ENCODE data around the gene SPX.
A peak's percentile ranks its signal among the peaks of the same experiment; 100 is the strongest.

The SPX gene

GRCh38 chr12:21518451-21518850, 7.6 kb upstream of the SPX start:
- TF ChIP-seq, protein P1, sequence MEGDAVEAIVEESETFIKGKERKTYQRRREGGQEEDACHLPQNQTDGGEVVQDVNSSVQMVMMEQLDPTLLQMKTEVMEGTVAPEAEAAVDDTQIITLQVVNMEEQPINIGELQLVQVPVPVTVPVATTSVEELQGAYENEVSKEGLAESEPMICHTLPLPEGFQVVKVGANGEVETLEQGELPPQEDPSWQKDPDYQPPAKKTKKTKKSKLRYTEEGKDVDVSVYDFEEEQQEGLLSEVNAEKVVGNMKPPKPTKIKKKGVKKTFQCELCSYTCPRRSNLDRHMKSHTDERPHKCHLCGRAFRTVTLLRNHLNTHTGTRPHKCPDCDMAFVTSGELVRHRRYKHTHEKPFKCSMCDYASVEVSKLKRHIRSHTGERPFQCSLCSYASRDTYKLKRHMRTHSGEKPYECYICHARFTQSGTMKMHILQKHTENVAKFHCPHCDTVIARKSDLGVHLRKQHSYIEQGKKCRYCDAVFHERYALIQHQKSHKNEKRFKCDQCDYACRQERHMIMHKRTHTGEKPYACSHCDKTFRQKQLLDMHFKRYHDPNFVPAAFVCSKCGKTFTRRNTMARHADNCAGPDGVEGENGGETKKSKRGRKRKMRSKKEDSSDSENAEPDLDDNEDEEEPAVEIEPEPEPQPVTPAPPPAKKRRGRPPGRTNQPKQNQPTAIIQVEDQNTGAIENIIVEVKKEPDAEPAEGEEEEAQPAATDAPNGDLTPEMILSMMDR (conservative IDR thresholded peaks at IDR 0.05; ENCODE audit: low read length), result no peak
- no peak for DNase-seq (ENCODE audit: low read depth)
- no peak overlapping the region for H3K4me3 ChIP-seq (ENCODE audit: low read length)

DNA sequence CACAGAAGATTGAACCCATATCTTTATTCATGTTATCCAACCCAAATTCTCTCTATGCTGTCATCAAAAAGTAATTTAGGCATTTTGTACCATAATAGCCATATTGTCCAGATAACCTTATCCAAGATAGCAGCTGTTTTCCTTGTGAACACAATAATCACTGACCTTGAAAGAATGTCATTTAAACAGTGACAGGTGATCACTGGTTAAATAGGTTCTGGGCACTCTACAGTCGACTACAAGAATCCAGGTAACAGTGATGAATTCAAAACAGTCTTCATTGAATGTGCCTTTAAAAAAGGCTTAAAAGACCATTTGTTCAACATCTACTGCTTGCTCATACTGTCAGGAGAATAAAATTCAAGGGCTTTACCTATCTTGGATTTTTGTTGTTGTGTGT, 4.6 kb upstream of the SPX start:
- DNase-seq (ENCODE audit: low read depth), result no peak
- H3K4me3 ChIP-seq (ENCODE audit: low read length), result no peak overlapping the region

DNA sequence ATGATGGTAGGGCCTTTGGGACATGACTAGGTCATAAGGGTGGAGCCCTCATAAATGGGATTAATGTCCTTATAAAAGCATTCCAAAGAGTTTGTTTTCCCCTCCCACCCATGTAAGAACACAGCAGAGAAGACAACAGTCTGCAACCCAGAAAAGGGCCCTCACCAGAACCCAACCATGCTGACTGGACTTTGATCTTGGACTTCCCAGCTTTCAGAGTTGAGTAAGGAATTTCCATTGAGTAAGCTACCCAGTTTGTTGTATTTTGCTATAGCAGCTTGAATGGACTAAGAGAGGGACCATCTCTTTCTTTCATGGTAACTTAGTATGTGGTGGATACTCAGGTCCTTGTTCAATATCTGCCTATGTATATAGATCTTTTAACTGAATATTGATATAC, 2.9 kb upstream of the SPX start:
- DNase-seq (ENCODE audit: low read depth), result no peak
- no peak overlapping the region for H3K4me3 ChIP-seq (ENCODE audit: low read length)
- TF ChIP-seq, protein P1 (conservative IDR thresholded peaks at IDR 0.05; ENCODE audit: low read length), result no peak

More for the DNA sequence above, 4.6 kb upstream of the SPX start:
- TF ChIP-seq, protein P1 (conservative IDR thresholded peaks at IDR 0.05; ENCODE audit: low read length), result no peak

GRCh38 chr12:21526721-21527345, 737 bp downstream of the SPX start:
- H3K4me3 ChIP-seq (ENCODE audit: low read length), result peak overlapping the region; percentile 60
- no peak for DNase-seq (ENCODE audit: low read depth)
- TF ChIP-seq, protein P1 (conservative IDR thresholded peaks at IDR 0.05; ENCODE audit: low read length), result no peak

GRCh38 chr12:21527451-21528180, 1.5 kb downstream of the SPX start:
- H3K4me3 ChIP-seq (ENCODE audit: low read length), result peak overlapping the region; percentile 60
- peak; percentile 38 for DNase-seq (ENCODE audit: low read depth)
- TF ChIP-seq, protein P1 (conservative IDR thresholded peaks at IDR 0.05; ENCODE audit: low read length), result no peak

GRCh38 chr12:21528953-21529352, 2.9 kb downstream of the SPX start:
- TF ChIP-seq, protein P1 (conservative IDR thresholded peaks at IDR 0.05; ENCODE audit: low read length), result no peak
- no peak overlapping the region for H3K4me3 ChIP-seq (ENCODE audit: low read length)
- DNase-seq (ENCODE audit: low read depth), result no peak

GRCh38 chr12:21529456-21529855, 3.4 kb downstream of the SPX start:
- TF ChIP-seq, protein P1 (conservative IDR thresholded peaks at IDR 0.05; ENCODE audit: low read length), result no peak
- no peak overlapping the region for H3K4me3 ChIP-seq (ENCODE audit: low read length)
- no peak for DNase-seq (ENCODE audit: low read depth)
